IPS-18c (cell line): ENCODE measurements around the gene TMEM179.

Experiments
- H3K4me3 ChIP-seq: 2 replicates; pipeline ENCODE4 v1.7.0; 2013; ENCODE audit warnings: low read depth, mild to moderate bottlenecking, low read length, moderate library complexity; ENCODE audit not compliant: insufficient read depth
- H3K9me3 ChIP-seq: one replicate; pipeline ENCODE4 v1.6.1; 2013; ENCODE audit warnings: mild to moderate bottlenecking, low read length, moderate library complexity; ENCODE audit not compliant: control insufficient read depth, insufficient read depth

Gene TMEM179

GRCh38 chr14:104567141-104567956 lies 37.2 kb downstream of the TMEM179 start:
- Histone ChIP-seq H3K4me3 (no peak overlapping the region), H3K9me3 (no peaks in the 10 kb centered on the region)

- Histone ChIP-seq H3K9me3 (no peaks in the 10 kb centered on the region), H3K4me3 (no peak overlapping the region)
Measured at GRCh38 chr14:104564744-104565679, 39.6 kb downstream of the TMEM179 start.

GRCh38 chr14:104563742-104564615 lies 40.6 kb downstream of the TMEM179 start:
- Histone ChIP-seq H3K9me3 (no peaks in the 10 kb centered on the region), H3K4me3 (no peak overlapping the region; the same call in 1 of the 2 replicates)

GRCh38 chr14:104563191-104563741 lies 41.3 kb downstream of the TMEM179 start:
- Histone ChIP-seq H3K9me3 (no peaks in the 10 kb centered on the region), H3K4me3 (no peak overlapping the region; the same call in 1 of the 2 replicates)

GRCh38 chr14:104562606-104563005 lies 42.0 kb downstream of the TMEM179 start:
- no peaks in the 10 kb centered on the region for H3K9me3 ChIP-seq
- no peak overlapping the region for H3K4me3 ChIP-seq

- Histone ChIP-seq H3K4me3 (no peak overlapping the region), H3K9me3 (no peaks in the 10 kb centered on the region)
Measured at GRCh38 chr14:104561632-104562495, 42.7 kb downstream of the TMEM179 start.

- no peaks in the 10 kb centered on the region for H3K9me3 ChIP-seq
- H3K4me3 ChIP-seq, result no peak overlapping the region
Measured at GRCh38 chr14:104561124-104561557, 43.4 kb downstream of the TMEM179 start.

GRCh38 chr14:104560586-104560945 lies 44.0 kb downstream of the TMEM179 start:
- no peaks in the 10 kb centered on the region for H3K9me3 ChIP-seq
- no peak overlapping the region for H3K4me3 ChIP-seq

- H3K9me3 ChIP-seq, result no peaks in the 10 kb centered on the region
- no peak overlapping the region for H3K4me3 ChIP-seq
Measured at GRCh38 chr14:104559804-104560585, 44.6 kb downstream of the TMEM179 start.

- no peak overlapping the region for H3K4me3 ChIP-seq
- no peaks in the 10 kb centered on the region for H3K9me3 ChIP-seq
Measured at GRCh38 chr14:104559028-104559803, 45.4 kb downstream of the TMEM179 start.

- Histone ChIP-seq H3K4me3 (no peak overlapping the region), H3K9me3 (no peaks in the 10 kb centered on the region)
Measured at GRCh38 chr14:104558231-104559027, 46.1 kb downstream of the TMEM179 start.

- Histone ChIP-seq H3K4me3 (no peak overlapping the region), H3K9me3 (no peaks in the 10 kb centered on the region)
Measured at GRCh38 chr14:104557766-104558165, 46.8 kb downstream of the TMEM179 start.

- no peak overlapping the region for H3K4me3 ChIP-seq
- H3K9me3 ChIP-seq, result no peaks in the 10 kb centered on the region
Measured at GRCh38 chr14:104557086-104557485, 47.5 kb downstream of the TMEM179 start.
